IMR-90 (cell line): Measurements from ENCODE around the gene MOCS1.

Experiments
- CEBPB ChIP-seq: IDR thresholded peaks from 2 replicates; pipeline ENCODE4 v1.6.1; 2012; ENCODE audit warnings: low read depth, low read length, improper control_type of control experiment
- POLR2A ChIP-seq: IDR thresholded peaks from 2 replicates; pipeline ENCODE4 v1.6.1; 2012; ENCODE audit warnings: mild to moderate bottlenecking, low read depth, low read length
- RAD21 ChIP-seq: IDR thresholded peaks from 2 replicates; pipeline ENCODE4 v1.6.1; 2012; ENCODE audit warnings: low read length, improper control_type of control experiment
- TF ChIP-seq, protein P1 (sequence below): conservative IDR thresholded peaks from 2 replicates; pipeline ENCODE4 v1.5.1; 2012; ENCODE audit warnings: mild to moderate bottlenecking, low read depth, low read length, improper control_type of control experiment
- TF ChIP-seq, protein P2 (sequence below): fragments of 150-350 bp; IDR thresholded peaks from 2 replicates; pipeline ENCODE4 v1.6.1; 2016; ENCODE audit warnings: low read depth, mild to moderate bottlenecking, low read length, moderate library complexity, borderline replicate concordance

DNA sequence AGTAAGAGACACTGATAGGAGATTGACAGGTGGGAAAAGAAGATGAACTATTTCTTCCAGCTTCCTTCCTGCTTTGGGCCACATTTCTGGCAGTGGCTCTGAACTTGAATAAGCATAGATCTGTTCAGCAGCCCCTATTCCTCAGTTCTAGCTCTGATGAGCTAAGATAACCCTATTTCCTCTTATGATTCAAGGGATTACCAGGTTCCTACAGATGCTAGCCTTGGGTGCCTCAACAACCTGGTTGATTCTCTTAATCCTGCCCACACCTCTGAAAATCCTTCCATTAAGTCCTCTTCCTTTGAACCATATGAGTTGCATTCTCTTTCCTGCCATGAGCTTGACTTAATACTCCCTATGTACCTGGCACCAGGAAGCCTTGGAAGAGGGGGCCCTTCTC, 49.8 kb upstream of the MOCS1 start:
- TF ChIP-seq, protein P1, sequence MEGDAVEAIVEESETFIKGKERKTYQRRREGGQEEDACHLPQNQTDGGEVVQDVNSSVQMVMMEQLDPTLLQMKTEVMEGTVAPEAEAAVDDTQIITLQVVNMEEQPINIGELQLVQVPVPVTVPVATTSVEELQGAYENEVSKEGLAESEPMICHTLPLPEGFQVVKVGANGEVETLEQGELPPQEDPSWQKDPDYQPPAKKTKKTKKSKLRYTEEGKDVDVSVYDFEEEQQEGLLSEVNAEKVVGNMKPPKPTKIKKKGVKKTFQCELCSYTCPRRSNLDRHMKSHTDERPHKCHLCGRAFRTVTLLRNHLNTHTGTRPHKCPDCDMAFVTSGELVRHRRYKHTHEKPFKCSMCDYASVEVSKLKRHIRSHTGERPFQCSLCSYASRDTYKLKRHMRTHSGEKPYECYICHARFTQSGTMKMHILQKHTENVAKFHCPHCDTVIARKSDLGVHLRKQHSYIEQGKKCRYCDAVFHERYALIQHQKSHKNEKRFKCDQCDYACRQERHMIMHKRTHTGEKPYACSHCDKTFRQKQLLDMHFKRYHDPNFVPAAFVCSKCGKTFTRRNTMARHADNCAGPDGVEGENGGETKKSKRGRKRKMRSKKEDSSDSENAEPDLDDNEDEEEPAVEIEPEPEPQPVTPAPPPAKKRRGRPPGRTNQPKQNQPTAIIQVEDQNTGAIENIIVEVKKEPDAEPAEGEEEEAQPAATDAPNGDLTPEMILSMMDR, result no peak
- TF ChIP-seq, protein P2, sequence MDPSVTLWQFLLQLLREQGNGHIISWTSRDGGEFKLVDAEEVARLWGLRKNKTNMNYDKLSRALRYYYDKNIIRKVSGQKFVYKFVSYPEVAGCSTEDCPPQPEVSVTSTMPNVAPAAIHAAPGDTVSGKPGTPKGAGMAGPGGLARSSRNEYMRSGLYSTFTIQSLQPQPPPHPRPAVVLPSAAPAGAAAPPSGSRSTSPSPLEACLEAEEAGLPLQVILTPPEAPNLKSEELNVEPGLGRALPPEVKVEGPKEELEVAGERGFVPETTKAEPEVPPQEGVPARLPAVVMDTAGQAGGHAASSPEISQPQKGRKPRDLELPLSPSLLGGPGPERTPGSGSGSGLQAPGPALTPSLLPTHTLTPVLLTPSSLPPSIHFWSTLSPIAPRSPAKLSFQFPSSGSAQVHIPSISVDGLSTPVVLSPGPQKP, result no peak
- TF ChIP-seq POLR2A (no peak), RAD21 (no peak), CEBPB (no peak)
